Suppressor macrophage (primary cell): ENCODE measurements around the gene SLITRK1.

Source experiments
- DNase-seq, 4 experiments: peaks; one replicate each; pipeline ENCODE4 v3.0.0-alpha.2; 2020 to 2022

SLITRK1 gene

DNA sequence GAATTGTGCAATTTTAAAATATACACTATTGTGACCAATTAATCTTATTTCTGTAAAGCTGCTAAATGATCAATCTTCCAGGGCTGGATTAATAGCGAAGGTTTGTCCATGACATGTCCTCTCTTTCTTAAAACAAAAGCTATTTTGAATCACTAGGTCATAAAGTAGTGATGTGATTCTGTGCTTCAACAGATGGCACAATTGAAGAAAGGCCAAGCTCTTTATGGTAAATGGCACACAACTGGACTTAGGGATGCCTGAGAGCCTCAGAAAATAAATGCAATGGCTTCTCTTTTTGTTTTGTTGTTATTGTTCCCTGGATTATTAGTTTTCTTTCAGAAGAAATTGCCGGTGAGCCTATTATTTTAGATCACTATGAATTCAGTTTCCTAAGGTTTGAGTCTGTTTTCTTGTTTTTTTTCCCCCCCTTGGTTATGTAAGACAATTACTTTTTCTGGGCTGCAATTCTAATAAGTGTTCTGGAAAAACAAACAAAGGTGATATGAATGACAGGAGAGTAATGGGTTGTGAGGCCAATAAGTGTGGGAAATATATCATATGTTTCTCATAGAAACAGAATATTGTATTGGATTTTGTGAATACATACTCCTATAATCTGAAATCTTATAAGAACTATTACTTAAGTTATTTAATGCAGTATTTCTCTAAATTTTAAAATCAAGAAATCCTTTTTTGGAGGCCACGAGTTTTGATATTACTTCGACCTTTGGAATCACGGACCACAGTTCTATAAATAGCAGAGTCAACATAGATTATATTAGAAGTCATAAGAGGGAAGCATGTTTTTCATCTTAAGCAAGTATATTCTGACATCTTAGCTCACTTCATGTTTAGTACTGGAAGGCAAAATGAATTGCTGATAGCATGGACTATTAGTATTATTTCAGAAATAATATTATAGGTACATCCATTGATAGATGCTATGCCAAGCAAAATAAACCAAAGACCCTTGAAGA, 16.8 kb downstream of the SLITRK1 start:
- no peak for DNase-seq

DNA sequence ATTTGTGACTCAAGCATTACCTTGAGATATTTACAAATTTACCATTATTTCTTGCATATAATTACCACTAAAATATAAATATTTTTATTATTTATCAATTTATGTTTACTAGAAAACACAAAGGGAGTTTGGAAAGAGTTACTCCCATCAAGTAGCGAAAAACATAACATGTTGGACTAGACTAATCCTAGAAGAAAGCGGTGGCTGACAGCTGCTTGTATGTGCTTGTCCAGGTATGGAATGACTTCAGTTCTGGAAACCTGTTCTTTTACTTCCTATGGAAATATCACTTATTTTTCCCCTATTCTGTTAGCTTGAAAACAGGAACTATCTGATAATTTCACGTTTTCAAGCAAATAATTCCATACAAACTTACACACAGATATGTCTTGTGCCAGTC, 28.5 kb downstream of the SLITRK1 start:
- DNase-seq = no peak

DNA sequence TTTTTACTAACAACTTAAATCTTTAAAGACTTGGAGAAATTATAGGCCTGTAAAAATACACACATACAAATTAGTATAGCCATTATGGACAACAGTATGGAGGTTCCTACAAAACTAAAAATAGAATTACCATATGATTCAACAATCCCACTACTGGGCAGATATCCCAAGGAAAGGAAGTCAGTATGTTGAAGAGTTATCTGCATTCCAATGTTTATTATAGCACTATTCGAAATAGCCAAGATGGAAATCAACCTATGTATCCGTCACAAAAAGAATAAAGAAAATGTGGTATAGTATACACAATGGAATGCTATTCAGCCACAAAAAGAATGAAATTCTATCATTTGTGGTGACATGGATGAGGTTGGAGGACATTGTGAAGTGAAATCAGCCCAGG, 37.2 kb downstream of the SLITRK1 start:
- DNase-seq = no peak

DNA sequence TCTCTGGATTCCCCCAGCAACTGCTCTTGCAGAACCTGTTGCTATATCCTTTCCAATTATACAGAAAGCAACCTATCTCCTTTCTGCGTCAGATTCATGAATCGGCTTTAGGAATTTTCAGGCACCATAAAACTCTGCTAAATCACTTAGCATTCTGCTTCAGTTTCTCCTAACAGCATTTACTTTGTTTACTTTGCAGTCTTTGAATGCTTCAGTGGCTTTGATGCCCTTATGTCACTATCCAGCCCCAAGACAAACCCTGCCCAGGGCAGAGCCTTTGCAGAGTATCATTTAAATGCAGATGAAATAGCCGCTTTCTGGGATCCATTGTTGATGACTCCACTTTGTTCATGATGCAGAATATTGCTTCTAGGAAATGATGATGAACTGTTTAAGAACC, 43.1 kb downstream of the SLITRK1 start:
- DNase-seq = no peak

DNA sequence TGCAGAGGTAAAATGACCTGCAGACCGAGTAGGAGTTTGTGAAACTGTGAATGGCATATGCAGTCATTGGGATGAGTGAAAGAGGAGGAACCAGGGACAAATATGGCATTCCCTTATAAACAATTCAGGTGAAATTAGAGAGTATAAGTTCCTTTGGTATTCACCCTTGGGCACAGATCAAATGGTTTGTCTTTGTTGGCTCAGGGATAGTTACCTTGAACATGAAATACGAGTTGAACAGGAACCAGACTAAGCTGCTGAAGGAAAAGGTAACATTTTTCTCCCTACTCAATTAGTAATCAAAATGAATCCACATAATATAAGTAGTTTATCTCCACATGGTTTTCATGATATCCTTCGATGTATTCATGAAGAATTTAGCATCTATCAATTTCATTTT, 50.5 kb downstream of the SLITRK1 start:
- no peak for DNase-seq

DNA sequence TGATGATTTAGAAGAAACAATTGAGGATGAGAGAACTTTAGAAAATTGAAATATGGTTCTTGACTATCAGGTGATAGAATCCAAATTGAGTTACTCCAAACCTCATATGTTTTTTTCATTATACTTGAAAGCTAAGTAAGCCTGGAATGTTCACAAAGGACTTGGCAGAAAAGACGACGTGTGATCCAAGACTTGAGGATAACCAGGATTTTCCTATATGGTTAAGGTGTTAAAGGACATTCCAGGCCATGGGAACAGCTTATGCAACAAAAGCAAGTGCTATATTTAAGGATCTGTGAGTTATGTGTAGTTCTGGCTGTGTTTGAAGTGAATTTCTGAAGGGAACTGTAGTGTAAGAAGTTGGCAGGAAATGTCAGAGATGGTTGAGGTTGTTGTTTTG, 52.5 kb downstream of the SLITRK1 start:
- no peak for DNase-seq

DNA sequence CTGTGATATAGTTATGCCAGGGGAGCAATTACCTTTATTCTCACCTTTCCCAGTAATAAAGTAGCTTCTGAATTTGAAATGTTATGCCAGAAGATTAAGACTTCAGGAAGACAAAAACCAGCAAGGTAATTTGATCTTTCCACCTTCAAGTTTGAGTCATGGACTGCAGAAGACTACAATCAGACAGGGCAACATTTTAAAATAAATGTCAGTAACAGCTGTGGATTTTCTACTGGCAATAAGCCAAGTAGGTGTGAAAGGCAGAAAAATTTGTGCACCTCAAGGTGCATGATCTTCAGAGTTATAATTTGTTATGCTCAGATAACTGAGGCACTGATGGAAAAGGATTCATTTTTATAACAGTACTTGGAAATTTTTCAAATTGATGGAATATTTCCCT, 54.9 kb downstream of the SLITRK1 start:
- no peak for DNase-seq
